Left renal pelvis (tissue), 4 donors: ENCODE measurements around the gene SH3PXD2A. TPM values are rescaled to one million over a fixed set of nuclear protein-coding genes. Genes with fewer than 3 reads are reported as not detected.

ENCODE experiments used
- DNase-seq, 4 donors: peaks; one replicate each; pipeline ENCODE4 v3.0.0-alpha.2; 2013; ENCODE audit warnings: low read depth in 4 of 4, low spot score in 3 of 4
- polyA plus RNA-seq, 4 donors: library from polyadenylated mRNA; unstranded; fragments of 120-200 nt; gene quantifications; one replicate each; pipeline ENCODE4 v1.2.1, GENCODE V29; 2013; ENCODE audit not compliant: insufficient read length in 4 of 4

The SH3PXD2A gene
- polyA plus RNA-seq, 4 donors = 29.1 to 105 (median 31.7) TPM

GRCh38 chr10:103877861-103878260 is 22.5 kb upstream of the SH3PXD2A start:
- DNase-seq = no peak

- DNase-seq = no peak
These were observed 20.8 kb upstream of the SH3PXD2A start for GRCh38 chr10:103876155-103876554.

GRCh38 chr10:103874730-103875129 is 19.4 kb upstream of the SH3PXD2A start:
- no peak for DNase-seq

- no peak for DNase-seq
These were observed 17.0 kb upstream of the SH3PXD2A start for GRCh38 chr10:103872137-103872931.

- DNase-seq = no peak
These were observed 15.6 kb upstream of the SH3PXD2A start for GRCh38 chr10:103871006-103871405.

GRCh38 chr10:103870516-103870915 is 15.1 kb upstream of the SH3PXD2A start:
- no peak for DNase-seq

GRCh38 chr10:103869336-103869735 is 14.0 kb upstream of the SH3PXD2A start:
- DNase-seq = no peak

GRCh38 chr10:103868200-103868599 is 12.8 kb upstream of the SH3PXD2A start:
- DNase-seq = no peak

- DNase-seq = no peak
These were observed 6.1 kb upstream of the SH3PXD2A start for GRCh38 chr10:103861505-103861904.

GRCh38 chr10:103859161-103860086 is 4.0 kb upstream of the SH3PXD2A start:
- DNase-seq = peak in 1 of 4 donors; percentile 59

- DNase-seq = no peak
These were observed 3.0 kb upstream of the SH3PXD2A start for GRCh38 chr10:103858360-103858759.

- DNase-seq = no peak
These were observed 1.4 kb upstream of the SH3PXD2A start for GRCh38 chr10:103856797-103857170.

GRCh38 chr10:103855852-103856796 is 748 bp upstream of the SH3PXD2A start:
- no peak for DNase-seq

GRCh38 chr10:103854686-103855391 is 537 bp downstream of the SH3PXD2A start:
- DNase-seq = no peak

GRCh38 chr10:103854265-103854685 is 1.1 kb downstream of the SH3PXD2A start:
- no peak for DNase-seq

- no peak for DNase-seq
These were observed 1.7 kb downstream of the SH3PXD2A start for GRCh38 chr10:103853428-103854264.

- no peak for DNase-seq
These were observed 2.5 kb downstream of the SH3PXD2A start for GRCh38 chr10:103852856-103853255.

GRCh38 chr10:103852189-103852711 is 3.1 kb downstream of the SH3PXD2A start:
- DNase-seq = no peak

GRCh38 chr10:103851261-103851660 is 4.1 kb downstream of the SH3PXD2A start:
- DNase-seq = no peak
